H1 (cell line): ENCODE results near the gene DRAXIN. TPM values are rescaled to one million over a fixed set of nuclear protein-coding genes. Genes with fewer than 3 reads are reported as not detected.
A peak's percentile ranks its signal among the peaks of the same experiment; 100 is the strongest.

Experiments used
- CTCF ChIA-PET: fragments of 300-600 bp; sonication (Branson Sonifier 250); formaldehyde crosslinking; loops from one replicate; lab custom pipeline; 2021; ENCODE audit not compliant: partially characterized antibody; lab: Charles Lee
- POLR2A ChIA-PET: fragments of 300-600 bp; sonication (Branson Sonifier 250); formaldehyde crosslinking; loops from one replicate; lab custom pipeline; 2021; ENCODE audit warnings: inconsistent platforms; ENCODE audit not compliant: partially characterized antibody; lab: Charles Lee
- DNase-seq, 2 experiments: peaks; one replicate each; pipeline versions ENCODE4 v3.0.0 to v3.0.0-alpha.2; 2010 to 2022; ENCODE audit warnings: low spot score in 2 of 2, low read depth in 1 of 2, mixed read lengths in 1 of 2
- FAIRE-seq: peaks from 2 replicates; lab custom pipeline; 2011; peaks lifted over from hg19 to GRCh38; lab: Jason Lieb, UNC
- H2AFZ ChIP-seq: 2 replicates; pipeline ENCODE4 v1.8.1; 2012; ENCODE audit warnings: low read length, inconsistent platforms
- H2AK5ac ChIP-seq: 2 replicates; pipeline ENCODE4 v1.6.1; 2013; ENCODE audit warnings: low read depth, low read length
- H2BK120ac ChIP-seq: replicated peaks from 2 replicates; pipeline ENCODE3; 2013; ENCODE audit warnings: low read depth, low read length, inconsistent platforms
- H2BK12ac ChIP-seq: 2 replicates; pipeline ENCODE4 v1.6.1; 2013; ENCODE audit warnings: low read depth, low read length
- H2BK15ac ChIP-seq: 2 replicates; pipeline ENCODE4 v1.6.1; 2013; ENCODE audit warnings: low read length
- H2BK20ac ChIP-seq: 2 replicates; pipeline ENCODE4 v1.6.1; 2013; ENCODE audit warnings: low read length
- H2BK5ac ChIP-seq: 2 replicates; pipeline ENCODE4 v1.6.1; 2013; ENCODE audit warnings: low read depth, low read length
- H3K14ac ChIP-seq: 2 replicates; pipeline ENCODE4 v1.6.1; 2013; ENCODE audit warnings: inconsistent platforms; ENCODE audit not compliant: insufficient read length
- H3K18ac ChIP-seq: 2 replicates; pipeline ENCODE4 v1.6.1; 2013; ENCODE audit warnings: low read length; ENCODE audit errors: extremely low read depth
- H3K23ac ChIP-seq: 2 replicates; pipeline ENCODE4 v1.6.1; 2013; ENCODE audit warnings: inconsistent platforms; ENCODE audit not compliant: insufficient read length
- H3K23me2 ChIP-seq: 2 replicates; pipeline ENCODE4 v1.6.1; 2013; ENCODE audit warnings: low read depth, low read length
- H3K27ac ChIP-seq: 2 replicates; pipeline ENCODE4 v1.6.1; 2011; ENCODE audit warnings: low read depth, low read length, inconsistent platforms
- H3K27me3 ChIP-seq, 4 experiments: replicated peaks in 1 of 4; 1 replicate in 1 of 4; 2 replicates in 3 of 4; pipeline versions ENCODE4 v1.6.1 to v1.8.1; 2011 to 2013; ENCODE audit warnings: low read length in 3 of 4, mild to moderate bottlenecking in 3 of 4, inconsistent platforms in 2 of 4, mixed read lengths in 2 of 4, moderate library complexity in 1 of 4; ENCODE audit not compliant: control insufficient read depth in 3 of 4, insufficient read depth in 3 of 4; ENCODE audit errors: extremely low read depth in 1 of 4
- H3K36me3 ChIP-seq, 4 experiments: 2 replicates each; pipeline versions ENCODE4 v1.6.1 to v1.8.1; 2011 to 2013; ENCODE audit warnings: mild to moderate bottlenecking in 4 of 4, low read length in 3 of 4, moderate library complexity in 2 of 4, control low read depth in 1 of 4, inconsistent platforms in 1 of 4; ENCODE audit not compliant: insufficient read depth in 4 of 4, control insufficient read depth in 2 of 4
- H3K4ac ChIP-seq: replicated peaks from 2 replicates; pipeline ENCODE3; 2013; ENCODE audit warnings: low read length, low read depth, mixed read lengths, inconsistent platforms; ENCODE audit not compliant: insufficient read length
- H3K4me1 ChIP-seq, 4 experiments: replicated peaks in 1 of 4; 1 replicate in 1 of 4; 2 replicates in 3 of 4; pipeline versions ENCODE4 v1.6.1 to v1.8.1; 2011 to 2013; ENCODE audit warnings: low read length in 3 of 4, inconsistent platforms in 2 of 4, mixed read lengths in 1 of 4; ENCODE audit not compliant: insufficient read depth in 4 of 4, control insufficient read depth in 3 of 4
- H3K4me2 ChIP-seq, 2 experiments: 2 replicates each; pipeline versions ENCODE4 v1.6.1 to v1.8.1; 2011 to 2013; ENCODE audit warnings: low read depth in 2 of 2, low read length in 2 of 2, control low read depth in 1 of 2, inconsistent platforms in 1 of 2, mild to moderate bottlenecking in 1 of 2; ENCODE audit not compliant: insufficient read depth in 1 of 2
- H3K4me3 ChIP-seq, 4 experiments: fragments of 200-600, 300-600 bp in 1 of 4; sonication (generic), shearing (Covaris generic), sonication (Bioruptor Twin) in 1 of 4; 2 replicates each; pipeline versions ENCODE4 v1.5.1 to v1.8.1; 2011 to 2016; ENCODE audit warnings: low read length in 4 of 4, low read depth in 3 of 4, control low read depth in 2 of 4, inconsistent platforms in 2 of 4, mild to moderate bottlenecking in 2 of 4, mixed read lengths in 1 of 4, moderate library complexity in 1 of 4; ENCODE audit not compliant: insufficient read depth in 2 of 4; ENCODE audit errors: extremely low read depth in 1 of 4
- H3K56ac ChIP-seq: replicated peaks from 2 replicates; pipeline ENCODE3; 2013; ENCODE audit warnings: low read depth, mild to moderate bottlenecking, mixed read lengths, low read length, inconsistent platforms; ENCODE audit not compliant: insufficient read length
- H3K79me1 ChIP-seq: 2 replicates; pipeline ENCODE4 v1.6.1; 2013; ENCODE audit warnings: low read depth, low read length, control low read depth
- H3K79me2 ChIP-seq, 2 experiments: 2 replicates each; pipeline versions ENCODE4 v1.6.1 to v1.8.1; 2012 to 2013; ENCODE audit warnings: low read length in 2 of 2, mild to moderate bottlenecking in 2 of 2, inconsistent platforms in 1 of 2; ENCODE audit not compliant: insufficient read depth in 2 of 2, control insufficient read depth in 1 of 2
- H3K9ac ChIP-seq, 4 experiments: replicated peaks in 1 of 4; 1 replicate in 1 of 4; 2 replicates in 3 of 4; pipeline versions ENCODE4 v1.6.1 to v1.8.1; 2011 to 2013; ENCODE audit warnings: low read depth in 3 of 4, low read length in 3 of 4, control low read depth in 2 of 4, mild to moderate bottlenecking in 2 of 4, moderate library complexity in 2 of 4, inconsistent platforms in 1 of 4; ENCODE audit errors: extremely low read depth in 1 of 4
- H3K9me3 ChIP-seq, 2 experiments: 2 replicates each; pipeline versions ENCODE4 v1.6.1 to v1.8.1; 2012 to 2013; ENCODE audit warnings: mild to moderate bottlenecking in 2 of 2, moderate library complexity in 2 of 2, control low read depth in 1 of 2, inconsistent platforms in 1 of 2, low read depth in 1 of 2, low read length in 1 of 2, mixed read lengths in 1 of 2; ENCODE audit not compliant: insufficient read depth in 2 of 2
- H4K20me1 ChIP-seq, 2 experiments: replicated peaks in 1 of 2; 2 replicates each; pipeline versions ENCODE3 to v1.8.1; 2011 to 2013; ENCODE audit warnings: inconsistent platforms in 2 of 2, low read length in 2 of 2, mild to moderate bottlenecking in 1 of 2; ENCODE audit not compliant: insufficient read depth in 2 of 2, control insufficient read depth in 1 of 2
- H4K5ac ChIP-seq: 2 replicates; pipeline ENCODE4 v1.6.1; 2013; ENCODE audit warnings: low read length, low read depth, mixed read lengths, inconsistent platforms; ENCODE audit not compliant: insufficient read length
- H4K8ac ChIP-seq: 2 replicates; pipeline ENCODE4 v1.8.0; 2013; ENCODE audit warnings: mild to moderate bottlenecking, moderate library complexity, low read length, inconsistent platforms; ENCODE audit not compliant: insufficient read depth; ENCODE audit errors: extremely low read depth
- H4K91ac ChIP-seq: replicated peaks from 2 replicates; pipeline ENCODE3; 2013; ENCODE audit warnings: low read length, mixed read lengths, inconsistent platforms; ENCODE audit not compliant: insufficient read length
- ATF3 ChIP-seq: IDR thresholded peaks from 2 replicates; pipeline ENCODE4 v1.6.1; 2011; ENCODE audit warnings: low read depth, mild to moderate bottlenecking, low read length; ENCODE audit not compliant: insufficient read depth
- BACH1 ChIP-seq: IDR thresholded peaks from 2 replicates; pipeline ENCODE4 v1.6.1; 2012; ENCODE audit warnings: low read length, improper control_type of control experiment
- CTBP2 ChIP-seq: IDR thresholded peaks from 2 replicates; pipeline ENCODE4 v1.7.0; 2011; ENCODE audit warnings: borderline replicate concordance, mild to moderate bottlenecking, moderate library complexity, mixed read lengths, low read length; ENCODE audit not compliant: insufficient read depth, insufficient read length
- EZH2 ChIP-seq: fragments of 200-600 bp; sonication (generic); IDR thresholded peaks from 2 replicates; pipeline ENCODE4 v1.7.1; 2012; ENCODE audit warnings: low read depth, mild to moderate bottlenecking, moderate library complexity, low read length, inconsistent platforms; ENCODE audit not compliant: severe bottlenecking
- JUND ChIP-seq: IDR thresholded peaks from 2 replicates; pipeline ENCODE4 v1.6.1; 2011; ENCODE audit warnings: mild to moderate bottlenecking, improper control_type of control experiment, low read length
- PHF8 ChIP-seq: fragments of 200-600 bp; sonication (generic); conservative IDR thresholded peaks from 2 replicates; pipeline ENCODE4 v1.7.1; 2012; ENCODE audit warnings: low read depth, mild to moderate bottlenecking, inconsistent platforms, low read length, moderate library complexity
- RNF2 ChIP-seq: fragments of 200-900, 300-1000 bp; sonication (generic); IDR thresholded peaks from 2 replicates; pipeline ENCODE4 v1.7.1; 2016; ENCODE audit warnings: borderline replicate concordance, low read depth, mild to moderate bottlenecking, antibody characterized with exemption, low read length; ENCODE audit not compliant: poor library complexity, severe bottlenecking; ENCODE audit errors: missing control alignments
- SIN3A ChIP-seq, 2 experiments: IDR thresholded peaks in 1 of 2; conservative IDR thresholded peaks in 1 of 2; 2 replicates each; pipeline ENCODE4 v1.6.1; 2011 to 2012; ENCODE audit warnings: low read length in 2 of 2, improper control_type of control experiment in 1 of 2, low read depth in 1 of 2, mild to moderate bottlenecking in 1 of 2
- YY1 ChIP-seq: IDR thresholded peaks from 2 replicates; pipeline ENCODE4 v1.6.1; 2011; ENCODE audit warnings: low read depth, mild to moderate bottlenecking, low read length
- WGBS, 2 experiments: shearing (Covaris generic) in 1 of 2; methylation state at CpG; one replicate each; pipeline versions ENCODE4 v1.1.6 to v1.1.7; 2013 to 2015; ENCODE audit warnings: low lambda C conversion rate in 2 of 2, mixed read lengths in 2 of 2, inconsistent platforms in 1 of 2, low coverage in 1 of 2, missing lambda C conversion rate in 1 of 2; ENCODE audit not compliant: insufficient replicate concordance in 2 of 2, insufficient coverage in 1 of 2, insufficient read length in 1 of 2; ENCODE audit errors: extremely low coverage in 1 of 2, missing lambda C conversion rate in 1 of 2; 5-methylcytosine and 5-hydroxymethylcytosine counted together
- polyA plus RNA-seq, 7 experiments: library from polyadenylated mRNA; depleted of rRNA in 3 of 7; stranded (reverse) in 5 of 7; unstranded in 2 of 7; fragments of >200 nt in 5 of 7; fragments of 200-250 nt in 2 of 7; gene quantifications; 1 replicate in 5 of 7; 2 replicates in 1 of 7; 4 replicates in 1 of 7; pipeline versions ENCODE4 v1.2.1 to v1.2.3, GENCODE V29; 2011 to 2013; ENCODE audit warnings: missing spikeins in 2 of 7, mixed read lengths in 2 of 7
- total RNA-seq: library from RNA; stranded (reverse); fragmentation: NEBNext Ultra II Directional; extraction: Animal tissue kit (Norgen Biotek cat#: 25700); gene quantifications from 2 replicates; pipeline ENCODE4 v1.2.1, GENCODE V29; 2021

The DRAXIN gene
- total and polyA plus RNA-seq, 2 of the 8 experiments (the other 6 are each of a cell fraction or from before 2014, with no cell fraction given) = 4.6 to 17.6 TPM

GRCh38 chr1:11650331-11650991, 41.0 kb upstream of the DRAXIN start:
- Histone ChIP-seq H3K4ac (peak overlapping the region; percentile 92), H3K56ac (no peak overlapping the region), H3K23ac (no peak overlapping the region), H3K27me3 (peaks cover 0 to 4% (median 2%) of the 10 kb centered on the region in 4 experiments; a peak in 2 of 7 replicates), H3K9me3 (no peaks in the 10 kb centered on the region), H3K36me3 (no peaks in the 10 kb centered on the region; a peak in 1 of 8 replicates), H3K79me2 (peaks cover 0 to 7% of the 10 kb centered on the region in 2 experiments; a peak in 1 of 4 replicates), H3K23me2 (peaks cover 10% of the 10 kb centered on the region; the same call in 1 of the 2 replicates), H4K8ac (peak overlapping the region; percentile 59), H4K5ac (peak overlapping the region; percentile 55), H3K27ac (no peak overlapping the region), H3K79me1 (peaks cover 3% of the 10 kb centered on the region), H2BK5ac (0 out of 2 replicates have a peak overlapping the region, but pooled peaks have one; percentile 39), H3K14ac (no peak overlapping the region), H3K9ac (no peak overlapping the region), H2BK20ac (0 out of 2 replicates have a peak overlapping the region, but pooled peaks have one; percentile 80), H3K4me1 (peaks cover 6 to 35% (median 32%) of the 10 kb centered on the region in 4 experiments), H2AK5ac (no peak overlapping the region), H4K20me1 (peaks cover 3 to 15% of the 10 kb centered on the region in 2 experiments), H2AFZ (no peak overlapping the region), H2BK12ac (peak overlapping the region; percentile 35; the same call in 1 of the 2 replicates), H2BK120ac (no peak overlapping the region), H3K18ac (peak overlapping the region; percentile 85), H4K91ac (peak overlapping the region; percentile 72), H2BK15ac (peak overlapping the region; percentile 53; the same call in 1 of the 2 replicates), H3K4me2 (peak overlapping the region; percentile 2 to 64; a peak in 3 of 4 replicates), H3K4me3 (peak overlapping the region in 2 of 4 experiments; percentile 10 to 43; a peak in 3 of 8 replicates)
- DNase-seq = peak in 1 of 2 experiments; percentile 84
- ChIA-PET POLR2A (interaction anchor here (0.8 to 3.1 kb wide), 11 partner anchors 9 to 79 kb away, joined by 3 to 14 read pairs (median 3); partner anchors contain the start of gene FBXO6), CTCF (interaction anchor here (0.6 to 4.4 kb wide), 19 partner anchors 9 to 787 kb away, joined by 3 to 25 read pairs (median 4); partner anchors contain the start of genes FBXO6 and MAD2L2)
- no peak for FAIRE-seq
- 16% methylated on average over 33 of the region's 47 CpGs; no CpG with 5 or more reads in 1 of the 2 experiments for WGBS, 2 experiments
- peak; percentile 31; the same call in 1 of the 2 replicates for TF ChIP-seq BACH1
- TF ChIP-seq EZH2 = no peak
- no peak for TF ChIP-seq YY1
- 0 out of 4 replicates have a peak, but pooled peaks of 1 of the 2 experiments have one; percentile 42 for TF ChIP-seq SIN3A (conservative IDR thresholded peaks at IDR 0.05 in 1 of 2, IDR thresholded peaks at IDR 0.05 in 1 of 2; ENCODE audit: low read depth in 1 of 2, low read length in 2 of 2)
- TF ChIP-seq CTBP2 = peak; percentile 79
- TF ChIP-seq PHF8 = no peak
- no peak for TF ChIP-seq JUND
- TF ChIP-seq ATF3 = no peak
- no peak for TF ChIP-seq RNF2
